Activated effector memory CD4-positive, alpha-beta T cell treated with Interleukin-2 at 50 U/mL for 16 hours (primary cell): ENCODE results near the gene PACSIN3.
"Not testable (repeated sequence)": the region's sequence is repeated elsewhere in the genome, so short reads cannot be mapped to it uniquely, and the experiment has no call there.

Experiments used
- DNase-seq: peaks from one replicate; pipeline ENCODE4 v3.0.0-alpha.2; 2020

The PACSIN3 gene

DNA sequence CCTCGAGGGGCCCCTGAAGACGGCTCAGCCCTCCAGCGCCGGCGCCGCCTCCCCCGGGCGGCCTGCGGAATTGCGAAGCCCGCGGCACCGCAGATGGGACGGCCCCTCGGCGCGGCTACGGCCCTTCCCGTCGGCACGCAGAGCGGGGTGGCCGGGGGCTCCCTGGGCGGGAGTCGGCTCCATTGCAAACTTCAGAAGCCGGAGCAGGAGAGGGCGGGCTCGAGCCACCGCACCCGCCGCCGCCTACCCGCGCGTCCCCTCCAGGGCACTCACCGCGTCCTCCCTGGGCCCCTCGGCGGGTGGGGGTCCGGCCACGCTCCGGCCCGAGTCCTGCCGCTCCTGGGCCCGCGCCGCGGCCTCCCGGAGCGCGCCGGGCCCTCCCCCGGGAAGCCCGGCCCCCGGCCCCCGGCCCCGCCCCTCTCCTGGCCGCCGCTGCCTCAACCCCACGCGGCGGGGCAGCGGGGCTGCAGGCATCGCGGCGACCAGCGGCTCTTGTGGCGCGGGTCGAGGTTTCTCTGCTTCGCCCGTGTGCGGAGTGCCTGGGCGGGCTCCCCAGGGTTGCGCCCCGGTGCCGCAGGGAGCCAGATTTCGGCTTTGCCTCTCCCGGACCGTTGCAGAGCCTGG is at the start of gene PACSIN3:
Gene PACSIN3 (minus strand): TSS at position 359 of the 624 bp plus-strand sequence. CDS start 3,707 bp downstream, outside the sequence.
- DNase-seq = peak; percentile 21

GRCh38 chr11:47235163-47235562 is 48.9 kb upstream of the PACSIN3 start:
- DNase-seq = no peak

DNA sequence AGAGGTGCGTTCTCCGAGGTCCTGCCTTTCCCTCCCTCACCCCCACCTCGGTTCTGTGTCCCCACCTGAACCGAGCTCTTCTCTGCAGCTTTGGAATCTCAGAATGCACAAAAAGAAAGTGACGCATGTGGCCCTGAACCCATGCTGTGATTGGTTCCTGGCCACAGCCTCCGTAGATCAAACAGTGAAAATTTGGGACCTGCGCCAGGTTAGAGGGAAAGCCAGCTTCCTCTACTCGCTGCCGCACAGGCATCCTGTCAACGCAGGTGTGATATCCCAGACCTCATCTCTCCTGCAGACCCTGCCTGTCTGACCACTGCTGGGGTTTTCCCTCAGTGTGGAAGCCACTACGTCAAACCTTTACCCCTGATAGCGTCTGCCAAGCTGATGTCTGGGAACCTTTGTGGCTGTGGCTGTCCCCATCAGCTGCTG is 48.5 kb upstream of the PACSIN3 start:
- DNase-seq = peak; percentile 42

GRCh38 chr11:47233989-47234668 is 47.9 kb upstream of the PACSIN3 start:
- no peak for DNase-seq

- no peak for DNase-seq
Observed at GRCh38 chr11:47233051-47233450, 46.8 kb upstream of the PACSIN3 start.

- no peak for DNase-seq
Observed at GRCh38 chr11:47229161-47229560, 42.9 kb upstream of the PACSIN3 start.

GRCh38 chr11:47225552-47226400 is 39.5 kb upstream of the PACSIN3 start:
- no peak for DNase-seq

DNA sequence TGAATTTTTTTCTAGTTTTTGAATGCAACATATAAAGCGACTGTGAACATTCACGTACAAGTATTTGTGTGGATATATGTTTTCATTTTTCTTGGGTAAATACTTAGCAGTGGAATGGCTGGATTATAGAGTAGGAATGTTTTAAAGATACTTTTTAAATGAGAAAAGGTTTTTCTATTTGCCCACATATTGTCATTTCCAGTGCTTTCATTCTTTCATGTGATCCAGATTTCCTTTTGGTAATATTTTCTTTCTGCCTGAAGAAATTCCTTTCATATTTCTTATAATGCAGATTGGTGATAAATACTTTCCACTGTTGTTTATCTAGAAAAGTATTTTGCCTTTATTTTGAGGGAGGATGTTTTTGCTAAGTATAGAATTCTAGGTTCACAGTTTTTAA is 36.5 kb upstream of the PACSIN3 start:
- no peak for DNase-seq

DNA sequence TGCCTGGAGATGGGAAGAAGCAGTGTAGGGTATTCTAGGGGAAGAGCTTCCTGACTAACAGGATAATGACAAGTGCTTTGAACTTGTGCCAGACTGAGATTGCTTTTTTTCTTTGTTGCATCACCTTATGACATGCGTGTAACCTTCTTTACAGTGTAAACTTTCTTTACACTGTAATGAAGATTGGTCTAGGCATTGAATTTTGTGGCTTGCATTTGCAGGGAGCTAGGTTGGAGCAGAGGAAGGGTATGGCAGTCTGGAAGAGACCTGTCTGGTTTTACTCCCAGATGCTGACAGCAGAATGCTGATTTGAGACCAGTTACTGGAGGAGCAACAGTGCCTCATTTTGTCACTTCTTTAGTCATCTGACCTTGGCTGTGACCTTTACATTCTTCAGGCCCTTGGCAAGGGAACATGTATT is 34.2 kb upstream of the PACSIN3 start:
- no peak for DNase-seq

DNA sequence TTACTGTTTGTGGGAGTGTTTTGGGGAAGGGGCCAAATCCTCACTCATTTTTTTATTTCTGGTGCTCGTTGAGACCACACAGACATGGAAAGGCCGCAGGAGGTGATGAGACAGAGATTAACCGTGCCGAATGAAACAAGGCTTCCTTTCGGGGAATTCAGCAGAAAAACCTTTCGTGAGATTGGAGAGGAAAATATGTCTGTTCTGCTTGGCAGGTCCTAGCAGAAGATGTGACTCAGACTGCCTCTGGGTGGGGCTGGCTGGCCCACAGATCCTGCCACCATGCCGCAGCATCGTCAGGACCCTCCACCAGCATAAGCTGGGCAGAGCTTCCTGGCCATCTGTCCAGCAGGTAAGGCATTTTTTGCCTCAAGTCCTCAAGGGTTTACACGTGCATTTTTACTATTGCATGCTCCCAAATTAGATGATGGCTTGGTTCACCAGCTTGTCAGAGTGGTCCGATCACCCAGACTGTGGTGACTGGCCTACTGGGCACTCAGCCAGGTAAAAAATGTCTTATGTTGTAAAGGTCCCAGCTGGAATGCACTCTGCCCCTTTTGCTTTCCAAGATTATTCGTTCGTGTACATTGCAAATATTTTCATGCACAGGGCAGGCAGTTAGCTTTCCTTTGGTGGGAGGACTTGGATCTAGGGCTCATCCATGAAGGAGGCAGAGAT is 30.0 kb upstream of the PACSIN3 start:
- peak; percentile 54 for DNase-seq

DNA sequence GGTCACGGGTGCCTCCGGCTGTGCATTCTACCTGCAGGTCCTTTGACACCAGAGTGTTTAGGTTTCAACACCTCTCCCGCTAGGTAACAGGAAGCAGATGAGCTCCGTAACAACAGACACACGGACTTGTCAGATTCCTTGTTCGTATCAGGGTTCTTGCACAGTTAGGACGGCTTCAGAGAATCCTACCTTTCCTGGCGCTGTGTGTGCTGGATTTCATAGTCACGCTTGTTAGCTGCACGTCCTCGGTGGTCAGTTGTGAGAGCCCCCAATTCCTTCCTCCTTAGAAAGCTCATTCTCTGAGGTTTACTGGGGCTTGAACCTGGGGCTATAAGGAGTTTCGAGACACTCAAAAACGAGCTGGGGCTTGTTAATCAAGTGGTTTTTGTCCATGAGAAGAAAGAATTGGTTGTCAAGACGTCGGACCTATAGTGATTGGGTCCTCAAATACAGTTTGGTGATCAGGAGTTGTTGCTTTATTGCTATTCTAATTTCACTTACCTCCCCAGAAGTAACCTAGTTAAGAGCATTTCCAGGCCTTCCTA is 29.2 kb upstream of the PACSIN3 start:
- no peak for DNase-seq

GRCh38 chr11:47213950-47214565 is 27.8 kb upstream of the PACSIN3 start:
- DNase-seq = peak; percentile 77

- no peak for DNase-seq
Observed at GRCh38 chr11:47212938-47213337, 26.7 kb upstream of the PACSIN3 start.

DNA sequence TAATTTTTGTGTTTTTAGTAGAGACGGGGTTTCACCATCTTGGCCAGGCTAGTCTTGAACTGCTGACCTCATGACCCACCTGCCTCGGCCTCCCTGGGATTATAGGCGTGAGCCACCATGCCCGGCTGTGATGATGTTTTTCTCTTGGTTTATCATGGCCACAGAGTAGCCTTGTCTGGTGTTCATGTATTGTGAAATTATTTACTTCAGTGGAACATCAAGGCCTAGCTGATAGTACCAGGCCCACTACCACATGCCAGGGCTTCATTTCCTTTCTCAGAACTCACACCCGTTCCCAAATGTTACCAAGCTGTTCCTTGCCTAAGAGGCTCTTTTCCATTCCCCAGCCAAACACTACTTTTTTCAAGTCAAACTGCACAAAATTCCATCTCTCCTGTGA is 22.4 kb upstream of the PACSIN3 start:
- DNase-seq = no peak

DNA sequence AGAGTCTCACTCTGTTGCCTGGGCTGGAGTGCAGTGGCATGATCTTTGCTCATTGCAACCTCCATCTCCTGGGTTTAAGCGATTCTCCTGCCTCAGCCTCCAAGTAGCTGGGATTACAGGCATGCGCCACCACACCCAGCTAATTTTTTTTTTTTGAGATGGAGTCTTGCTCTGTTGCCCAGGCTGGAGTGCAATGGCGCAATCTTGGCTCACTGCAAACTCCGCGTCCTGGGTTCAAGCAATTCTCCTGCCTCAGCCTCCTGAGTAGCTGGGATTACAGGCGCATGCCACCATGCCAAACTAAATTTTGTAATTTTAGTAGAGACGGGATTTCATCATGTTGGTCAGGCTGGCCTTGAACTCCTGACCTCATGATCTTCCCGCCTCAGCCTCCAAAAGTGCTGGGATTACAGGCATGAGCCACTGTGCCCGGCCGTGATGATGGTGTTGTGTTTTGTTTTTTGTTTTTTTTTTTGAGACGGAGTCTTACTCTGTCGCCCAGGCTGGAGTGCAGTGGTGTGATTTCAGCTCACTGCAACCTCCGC is 21.8 kb upstream of the PACSIN3 start:
- not testable (repeated sequence) for DNase-seq

- DNase-seq = no peak
Observed at GRCh38 chr11:47207459-47207858, 21.2 kb upstream of the PACSIN3 start.

DNA sequence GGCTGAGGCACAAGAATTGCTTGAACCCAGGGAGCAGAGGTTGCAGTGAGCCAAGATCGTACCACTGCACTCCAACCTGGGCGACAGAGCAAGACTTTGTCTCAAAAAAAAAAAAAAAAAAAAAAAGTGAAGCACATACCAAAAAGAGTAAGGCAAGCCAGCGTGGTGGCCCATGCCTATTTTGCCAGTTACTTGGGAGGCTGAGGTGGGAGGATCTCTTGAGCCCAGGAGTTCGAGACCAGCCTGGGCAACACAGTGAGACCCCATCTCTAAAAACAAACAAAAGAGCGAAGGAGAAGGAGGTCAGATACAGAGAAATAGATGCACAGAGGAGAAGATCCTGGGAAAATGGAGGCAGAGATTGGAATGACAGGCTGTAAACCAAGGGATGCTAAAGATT is 20.3 kb upstream of the PACSIN3 start:
- DNase-seq = not testable (repeated sequence)

DNA sequence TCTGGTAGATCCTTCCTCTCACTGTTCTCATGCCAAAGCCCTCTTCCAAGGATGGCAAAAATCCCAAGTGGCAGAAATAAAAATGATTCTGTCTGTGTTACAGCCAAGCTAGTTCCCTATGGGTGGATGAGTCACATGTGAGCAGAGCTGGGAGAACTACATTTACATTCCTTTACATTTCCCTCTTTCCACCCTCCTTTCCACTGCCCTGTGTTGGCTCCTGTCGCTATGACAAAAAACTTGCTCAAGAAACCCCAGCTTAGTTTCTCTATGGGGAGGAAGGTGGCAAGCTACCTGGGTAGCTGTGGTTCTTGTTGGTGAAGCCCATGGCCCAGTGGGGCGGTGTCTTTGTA is 18.4 kb upstream of the PACSIN3 start:
- DNase-seq = no peak

GRCh38 chr11:47202576-47202975 is 16.3 kb upstream of the PACSIN3 start:
- no peak for DNase-seq

- no peak for DNase-seq
Observed at GRCh38 chr11:47201015-47201414, 14.8 kb upstream of the PACSIN3 start.

DNA sequence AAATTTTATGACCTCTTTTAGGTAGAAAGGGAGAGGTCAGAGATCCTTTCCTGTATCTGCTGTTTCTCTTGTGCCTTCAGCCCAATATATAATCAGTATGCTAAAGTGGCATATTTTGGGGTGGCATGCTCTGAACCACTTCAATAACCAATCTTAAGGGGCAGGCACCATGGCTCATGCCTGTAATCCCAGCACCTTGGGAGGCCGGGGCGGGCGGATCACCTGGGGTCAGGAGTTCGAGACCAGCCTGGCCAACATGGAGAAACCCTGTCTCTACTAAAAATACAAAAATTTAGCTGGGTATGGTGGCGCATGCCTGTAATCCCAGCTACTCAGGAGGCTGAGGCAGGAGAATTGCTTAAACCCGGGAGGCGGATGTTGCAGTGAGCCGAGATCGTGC is 11.9 kb upstream of the PACSIN3 start:
- not testable (repeated sequence) for DNase-seq

- no peak for DNase-seq
Observed at GRCh38 chr11:47192111-47192510, 5.9 kb upstream of the PACSIN3 start.
